OCI-LY7 (cell line): ENCODE results near the gene FASTKD1. TPM values are rescaled to one million over a fixed set of nuclear protein-coding genes. Genes with fewer than 3 reads are reported as not detected.

Experiments
- BruUV-seq: library from RNA; stranded (reverse); fragments of 400-500 nt; replicated peaks from 2 replicates; lab custom pipeline; 2021; lab: Mats Ljungman, UMichigan
- CTCF ChIA-PET: fragments of 300-600 bp; sonication (Branson Sonifier 250); formaldehyde crosslinking; loops from one replicate; lab custom pipeline; 2022; ENCODE audit warnings: antibody characterized with exemption; ENCODE audit not compliant: unreplicated experiment; lab: Charles Lee
- POLR2A ChIA-PET: fragments of 300-600 bp; sonication (Branson Sonifier 250); formaldehyde crosslinking; loops from one replicate; lab custom pipeline; 2022; ENCODE audit warnings: antibody characterized with exemption; lab: Charles Lee
- DNase-seq: peaks from one replicate; pipeline ENCODE4 v3.0.0-alpha.2; 2015; ENCODE audit warnings: low spot score
- H2AFZ ChIP-seq: fragments of 200-600 bp; sonication (generic), shearing (Covaris generic); 2 replicates; pipeline ENCODE4 v1.6.1; 2014; ENCODE audit warnings: mild to moderate bottlenecking, antibody characterized with exemption, low read length, moderate library complexity
- H3K27ac ChIP-seq: fragments of 200-600 bp; sonication (generic); 2 replicates; pipeline ENCODE4 v1.5.1; 2014; ENCODE audit warnings: mixed run types, low read depth, mild to moderate bottlenecking, moderate library complexity, low read length, inconsistent platforms; ENCODE audit not compliant: poor library complexity, severe bottlenecking
- H3K36me3 ChIP-seq: fragments of 200-600 bp; sonication (generic); 2 replicates; pipeline ENCODE4 v1.6.1; 2014; ENCODE audit warnings: mild to moderate bottlenecking, antibody characterized with exemption, low read length, moderate library complexity, mixed read lengths; ENCODE audit not compliant: insufficient read depth
- H3K4me1 ChIP-seq: fragments of 200-600 bp; sonication (generic); 2 replicates; pipeline ENCODE4 v1.5.1; 2014; ENCODE audit warnings: mild to moderate bottlenecking, low read length; ENCODE audit not compliant: insufficient read depth, poor library complexity, severe bottlenecking
- H3K4me2 ChIP-seq: fragments of 200-600 bp; sonication (generic); 2 replicates; pipeline ENCODE4 v1.6.1; 2014; ENCODE audit warnings: mild to moderate bottlenecking, low read length
- H3K4me3 ChIP-seq: fragments of 200-600 bp; sonication (generic); 2 replicates; pipeline ENCODE4 v1.5.1; 2014; ENCODE audit warnings: mild to moderate bottlenecking, low read depth, low read length; ENCODE audit not compliant: poor library complexity, severe bottlenecking
- H3K79me2 ChIP-seq: fragments of 200-600 bp; sonication (generic); 2 replicates; pipeline ENCODE4 v1.6.1; 2016; ENCODE audit warnings: low read depth, mild to moderate bottlenecking, low read length, moderate library complexity, mixed read lengths; ENCODE audit not compliant: insufficient read depth
- H3K9me2 ChIP-seq: fragments of 200-600 bp; sonication (generic); 2 replicates; pipeline ENCODE4 v1.6.1; 2016; ENCODE audit warnings: mild to moderate bottlenecking, low read length, mixed read lengths; ENCODE audit not compliant: insufficient read depth
- H3K9me3 ChIP-seq: fragments of 200-600 bp; sonication (generic); 2 replicates; pipeline ENCODE4 v1.6.1; 2014; ENCODE audit warnings: mild to moderate bottlenecking, mixed run types, low read length, mixed read lengths
- H4K20me1 ChIP-seq: fragments of 200-600 bp; sonication (generic); 2 replicates; pipeline ENCODE4 v1.6.1; 2014; ENCODE audit warnings: mild to moderate bottlenecking, antibody characterized with exemption, low read length, moderate library complexity, mixed read lengths; ENCODE audit not compliant: insufficient read depth
- CTCF ChIP-seq: fragments of 200-600 bp; sonication (generic); conservative IDR thresholded peaks from 2 replicates; pipeline ENCODE4 v1.5.1; 2014; ENCODE audit warnings: mild to moderate bottlenecking, antibody characterized with exemption, low read length, moderate library complexity, mixed read lengths
- EZH2phosphoT487 ChIP-seq: fragments of 200-600 bp; sonication (generic); IDR thresholded peaks from 2 replicates; pipeline ENCODE4 v1.6.1; 2018; ENCODE audit warnings: low read depth, borderline replicate concordance, mild to moderate bottlenecking, mixed run types, antibody characterized with exemption, low read length, moderate library complexity, mixed read lengths
- intact Hi-C: fragments of 100-400 bp; cut with micrococcal nuclease; formaldehyde crosslinking; loops from one replicate; pipeline ENCODE4 v1.10.0; 2022; ENCODE audit not compliant: unreplicated experiment
- total RNA-seq, 2 experiments: library from RNA; depleted of rRNA in 1 of 2; stranded (reverse); fragments of >200 nt in 1 of 2; shearing (Covaris generic) in 1 of 2; gene quantifications; 2 replicates each; pipeline ENCODE4 v1.2.3, GENCODE V29; 2014 to 2022

FASTKD1 gene
- total RNA-seq, 2 experiments from 2014 or later = 34.6 to 54.9 TPM

- Histone ChIP-seq H2AFZ (no peak overlapping the region), H3K9me3 (no peaks in the 10 kb centered on the region), H3K27ac (no peak overlapping the region), H3K79me2 (no peaks in the 10 kb centered on the region), H3K4me3 (no peak overlapping the region), H3K4me2 (no peak overlapping the region), H3K4me1 (no peaks in the 10 kb centered on the region), H4K20me1 (no peaks in the 10 kb centered on the region), H3K36me3 (no peaks in the 10 kb centered on the region), H3K9me2 (no peaks in the 10 kb centered on the region)
- CTCF ChIA-PET = no interaction called here
- BruUV-seq = no TSS peak
- DNase-seq = no peak
- intact Hi-C loops = no loop called here
- TF ChIP-seq EZH2phosphoT487 (no peak), CTCF (no peak)
- POLR2A ChIA-PET = no interaction called here
Measured at GRCh38 chr2:169513094-169513493, 60.6 kb downstream of the FASTKD1 start.

GRCh38 chr2:169512525-169512924, 61.1 kb downstream of the FASTKD1 start:
- H3K9me2 ChIP-seq = no peaks in the 10 kb centered on the region
- no peak overlapping the region for H3K4me2 ChIP-seq
- no peak for DNase-seq
- no peak overlapping the region for H3K4me3 ChIP-seq
- no TSS peak for BruUV-seq
- intact Hi-C loops = no loop called here
- H2AFZ ChIP-seq = no peak overlapping the region
- ChIA-PET CTCF (no interaction called here), POLR2A (no interaction called here)
- no peaks in the 10 kb centered on the region for H3K9me3 ChIP-seq
- no peak for TF ChIP-seq EZH2phosphoT487
- TF ChIP-seq CTCF = no peak
- H3K27ac ChIP-seq = no peak overlapping the region
- H3K4me1 ChIP-seq = no peaks in the 10 kb centered on the region
- H3K36me3 ChIP-seq = no peaks in the 10 kb centered on the region
- H3K79me2 ChIP-seq = no peaks in the 10 kb centered on the region
- no peaks in the 10 kb centered on the region for H4K20me1 ChIP-seq

- intact Hi-C loops = no loop called here
- no peak for DNase-seq
- Histone ChIP-seq H3K9me2 (no peaks in the 10 kb centered on the region), H2AFZ (no peak overlapping the region), H3K79me2 (no peaks in the 10 kb centered on the region), H3K36me3 (no peaks in the 10 kb centered on the region), H3K9me3 (no peaks in the 10 kb centered on the region), H4K20me1 (no peaks in the 10 kb centered on the region), H3K4me3 (no peak overlapping the region), H3K4me2 (no peak overlapping the region), H3K4me1 (no peaks in the 10 kb centered on the region), H3K27ac (no peak overlapping the region)
- ChIA-PET CTCF (no interaction called here), POLR2A (interaction anchor here (0.5 kb wide), 1 partner anchor 23 kb away, joined by 3 read pairs; no protein-coding TSS in a partner anchor)
- BruUV-seq = no TSS peak
- TF ChIP-seq CTCF (no peak), EZH2phosphoT487 (no peak)
Measured at GRCh38 chr2:169511818-169512217, 61.8 kb downstream of the FASTKD1 start.
